ENCODE results near the gene UBA52. TPM values are rescaled to one million over a fixed set of nuclear protein-coding genes. Genes with fewer than 3 reads are reported as not detected.
A peak's percentile ranks its signal among the peaks of the same experiment; 100 is the strongest.
"Not testable (repeated sequence)": the region's sequence is repeated elsewhere in the genome, so short reads cannot be mapped to it uniquely, and the experiment has no call there.

The UBA52 gene
- total and polyA plus RNA-seq, 5 donors, result 622 to 793 (median 716) TPM

DNA sequence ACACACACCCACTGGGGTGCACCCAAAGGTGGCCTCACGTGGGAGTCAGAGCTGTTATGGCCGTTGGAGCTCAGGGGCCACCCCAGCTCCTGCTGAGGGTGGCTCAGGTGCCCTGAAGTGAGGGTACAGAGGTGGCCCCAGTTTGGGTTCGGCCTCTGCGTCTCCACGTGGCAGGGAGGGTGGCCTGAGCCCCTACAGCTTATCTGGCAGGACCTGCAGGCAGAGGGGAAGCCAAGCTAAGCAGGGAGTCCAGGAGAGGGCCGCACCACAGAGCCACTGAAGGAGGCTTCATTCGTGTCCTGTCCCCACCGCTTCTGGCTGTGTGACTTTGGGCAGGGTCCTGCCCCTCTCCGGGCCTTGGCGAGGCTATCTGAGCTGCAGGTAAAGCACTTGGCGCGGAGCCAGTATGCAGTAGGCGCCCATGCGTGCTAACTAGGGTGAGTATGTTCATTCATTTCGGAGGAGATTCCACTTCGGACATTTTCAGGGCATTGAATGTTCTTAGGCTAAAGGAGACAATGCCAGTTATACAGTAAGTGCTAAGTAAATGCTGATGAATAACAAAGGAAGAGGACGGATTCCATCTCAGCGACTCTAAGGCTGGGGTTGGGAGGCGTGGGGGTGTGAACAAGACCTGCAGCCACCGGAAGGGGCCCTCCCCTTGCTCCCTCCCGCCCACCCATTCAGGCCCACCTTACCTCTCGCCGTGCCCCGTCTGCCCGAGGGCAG, 21.9 kb downstream of the UBA52 start:
- Histone ChIP-seq H3K4me1 (ENCODE audit: control insufficient read depth, insufficient read depth, low read length) (peaks cover 2% of the 10 kb centered on the region), H3K27ac (ENCODE audit: low read length) (no peak overlapping the region), H3K9me3 (ENCODE audit: control insufficient read depth, low read length) (no peaks in the 10 kb centered on the region), H3K4me3 (ENCODE audit: low read length) (no peak overlapping the region), H3K27me3 (ENCODE audit: control insufficient read depth, insufficient read depth) (no peaks in the 10 kb centered on the region)
- WGBS, result 32% methylated on average over 25 of the region's 25 CpGs
- ATAC-seq, result no peak
- intact Hi-C loops (cut with DNase I), result loop anchor here (5.0 to 10.0 kb wide), 2 partner anchors 81 to 254 kb away; no protein-coding TSS in a partner anchor
- DNase-seq, result peak in 2 of 3 donors; percentile 69 to 72

GRCh38 chr19:18594096-18594823, 22.6 kb downstream of the UBA52 start:
- no peak overlapping the region for H3K27ac ChIP-seq (ENCODE audit: low read length)
- no peaks in the 10 kb centered on the region for H3K27me3 ChIP-seq (ENCODE audit: control insufficient read depth, insufficient read depth)
- DNase-seq (peak; percentile 79 to 92 (median 92)), ATAC-seq (peak; percentile 68 to 70)
- intact Hi-C loops (cut with DNase I), result loop anchor here (5.0 to 10.0 kb wide), 2 partner anchors 81 to 253 kb away; no protein-coding TSS in a partner anchor
- peaks cover 2% of the 10 kb centered on the region for H3K4me1 ChIP-seq (ENCODE audit: control insufficient read depth, insufficient read depth, low read length)
- 2% methylated on average over 54 of the region's 54 CpGs for WGBS
- no peaks in the 10 kb centered on the region for H3K9me3 ChIP-seq (ENCODE audit: control insufficient read depth, low read length)
- H3K4me3 ChIP-seq (ENCODE audit: low read length), result peak overlapping the region; percentile 8

DNA sequence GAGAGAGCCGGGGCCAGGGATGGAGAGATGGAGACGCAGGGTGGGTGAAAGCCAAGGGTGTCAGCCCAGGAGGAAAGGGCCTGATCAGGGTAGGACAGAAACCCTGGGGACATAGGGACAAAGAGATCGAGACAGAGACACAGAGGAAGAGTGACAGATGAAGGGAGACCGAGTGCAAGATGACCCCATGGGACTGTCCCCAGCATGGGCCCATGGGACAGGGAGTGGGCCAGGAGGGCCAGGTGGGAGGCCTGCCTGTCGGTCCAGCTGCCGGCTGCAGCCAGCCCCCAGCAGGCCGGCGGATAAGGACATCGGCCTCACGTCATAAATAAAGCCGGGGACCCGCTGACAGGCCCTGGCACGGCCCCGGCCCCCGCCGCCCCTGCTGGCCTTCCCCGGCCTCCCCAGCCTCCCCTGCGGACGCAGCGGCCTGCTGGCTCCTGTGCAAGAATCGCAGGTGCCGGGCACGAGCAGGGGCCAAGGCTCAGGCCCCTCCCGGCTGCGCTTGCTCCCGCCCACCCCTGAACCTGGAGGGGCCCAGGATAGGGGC, 23.2 kb downstream of the UBA52 start:
- peak in 1 of 2 donors; percentile 6 for ATAC-seq
- Histone ChIP-seq H3K9me3 (ENCODE audit: control insufficient read depth, low read length) (no peaks in the 10 kb centered on the region), H3K27ac (ENCODE audit: low read length) (no peak overlapping the region), H3K27me3 (ENCODE audit: control insufficient read depth, insufficient read depth) (no peaks in the 10 kb centered on the region), H3K4me3 (ENCODE audit: low read length) (peak overlapping the region; percentile 8), H3K4me1 (ENCODE audit: control insufficient read depth, insufficient read depth, low read length) (peaks cover under 1% of the 10 kb centered on the region)
- 15% methylated on average over 26 of the region's 26 CpGs for WGBS
- intact Hi-C loops (cut with DNase I), result loop anchor here (5.0 to 10.0 kb wide), 3 partner anchors 80 to 252 kb away; no protein-coding TSS in a partner anchor
- peak in 2 of 3 donors; percentile 68 to 69 for DNase-seq

DNA sequence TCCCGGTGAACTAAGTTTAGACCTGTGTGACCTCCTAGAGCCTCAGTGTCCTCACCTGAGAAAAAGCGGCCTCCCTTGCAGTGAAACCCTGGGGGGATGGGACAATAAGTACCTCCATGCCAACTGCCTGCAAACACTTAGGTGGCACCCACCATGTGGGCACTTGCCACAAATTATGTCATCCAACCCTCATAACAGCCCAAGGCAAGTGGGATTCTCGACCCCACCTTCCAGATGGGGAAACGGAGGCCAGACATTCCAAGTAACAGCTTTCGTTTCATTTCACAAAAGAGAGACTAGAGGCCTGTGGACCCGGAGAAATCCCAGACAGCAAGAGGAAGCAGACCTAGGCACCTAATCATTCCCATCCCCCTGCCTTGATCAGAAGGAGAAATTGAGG, 23.8 kb downstream of the UBA52 start:
- peak in 1 of 3 donors; percentile 16 for DNase-seq
- no peak for ATAC-seq
- Histone ChIP-seq H3K27me3 (ENCODE audit: control insufficient read depth, insufficient read depth) (no peaks in the 10 kb centered on the region), H3K27ac (ENCODE audit: low read length) (no peak overlapping the region), H3K4me1 (ENCODE audit: control insufficient read depth, insufficient read depth, low read length) (no peaks in the 10 kb centered on the region), H3K4me3 (ENCODE audit: low read length) (no peak overlapping the region), H3K9me3 (ENCODE audit: control insufficient read depth, low read length) (no peaks in the 10 kb centered on the region)
- WGBS, result 72% methylated on average over 6 of the region's 6 CpGs
- intact Hi-C loops (cut with DNase I), result loop anchor here in 3 of 4 donors (5.0 to 10.0 kb wide), 2 partner anchors 79 to 82 kb away; no protein-coding TSS in a partner anchor

GRCh38 chr19:18596752-18597157, 25.1 kb downstream of the UBA52 start:
- Histone ChIP-seq H3K27me3 (ENCODE audit: control insufficient read depth, insufficient read depth) (no peaks in the 10 kb centered on the region), H3K4me1 (ENCODE audit: control insufficient read depth, insufficient read depth, low read length) (no peaks in the 10 kb centered on the region), H3K9me3 (ENCODE audit: control insufficient read depth, low read length) (no peaks in the 10 kb centered on the region), H3K27ac (ENCODE audit: low read length) (no peak overlapping the region), H3K4me3 (ENCODE audit: low read length) (no peak overlapping the region)
- DNase-seq, result peak; percentile 66 to 85 (median 80)
- WGBS, result 18% methylated on average over 21 of the region's 21 CpGs
- intact Hi-C loops (cut with DNase I), result loop anchor here in 3 of 4 donors (5.0 to 10.0 kb wide), 2 partner anchors 78 to 81 kb away; no protein-coding TSS in a partner anchor
- peak; percentile 53 to 61 for ATAC-seq

DNA sequence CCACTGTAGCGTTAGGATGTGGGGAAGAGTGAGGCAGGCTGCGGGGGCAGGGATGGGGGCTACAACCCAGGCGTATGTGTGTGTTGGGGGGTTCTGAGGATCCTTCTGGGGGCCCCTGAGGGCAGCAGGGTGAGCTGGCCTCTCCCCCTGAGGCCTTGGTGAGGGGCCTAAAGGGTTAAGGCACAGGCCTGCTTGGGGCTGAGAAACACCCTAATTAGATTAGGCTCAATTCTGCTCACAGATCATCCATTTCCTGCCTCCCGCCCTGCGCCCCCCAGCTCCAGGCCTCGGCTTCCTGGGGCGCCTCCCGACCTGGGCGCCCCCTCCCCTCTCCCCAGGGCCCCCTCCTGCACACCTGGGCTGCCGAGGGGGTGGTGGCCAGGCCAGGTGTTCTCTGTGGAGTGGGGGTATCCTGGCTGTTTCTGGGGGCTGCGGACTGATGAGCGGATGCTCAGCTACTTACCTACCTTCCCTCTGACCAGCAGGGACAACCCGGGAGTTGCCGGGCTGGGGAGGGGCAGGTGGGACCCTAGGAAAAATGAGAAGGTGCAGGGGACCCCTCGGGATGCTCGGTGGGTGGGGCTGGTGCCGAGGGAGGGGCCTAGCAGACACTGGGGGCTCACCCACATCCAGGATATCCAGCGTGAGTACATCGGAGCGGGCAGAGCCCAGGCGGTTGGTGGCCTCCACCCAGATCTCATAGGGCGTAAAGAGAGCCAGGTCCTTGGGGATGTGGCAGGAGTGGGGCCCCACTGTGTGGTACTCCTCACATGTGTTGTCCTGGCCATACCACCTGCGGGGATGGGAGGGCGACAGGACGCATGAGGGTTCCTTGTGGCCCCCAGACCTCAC, 26.4 kb downstream of the UBA52 start:
- Histone ChIP-seq H3K4me3 (ENCODE audit: low read length) (no peak overlapping the region), H3K27ac (ENCODE audit: low read length) (no peak overlapping the region), H3K4me1 (ENCODE audit: control insufficient read depth, insufficient read depth, low read length) (no peaks in the 10 kb centered on the region), H3K27me3 (ENCODE audit: control insufficient read depth, insufficient read depth) (no peaks in the 10 kb centered on the region), H3K9me3 (ENCODE audit: control insufficient read depth, low read length) (no peaks in the 10 kb centered on the region)
- 45% methylated on average over 25 of the region's 25 CpGs for WGBS
- DNase-seq (peak in 1 of 3 donors; percentile 51), ATAC-seq (no peak)
- intact Hi-C loops (cut with DNase I), result loop anchor here in 3 of 4 donors (5.0 to 10.0 kb wide), 2 partner anchors 77 to 79 kb away; no protein-coding TSS in a partner anchor

DNA sequence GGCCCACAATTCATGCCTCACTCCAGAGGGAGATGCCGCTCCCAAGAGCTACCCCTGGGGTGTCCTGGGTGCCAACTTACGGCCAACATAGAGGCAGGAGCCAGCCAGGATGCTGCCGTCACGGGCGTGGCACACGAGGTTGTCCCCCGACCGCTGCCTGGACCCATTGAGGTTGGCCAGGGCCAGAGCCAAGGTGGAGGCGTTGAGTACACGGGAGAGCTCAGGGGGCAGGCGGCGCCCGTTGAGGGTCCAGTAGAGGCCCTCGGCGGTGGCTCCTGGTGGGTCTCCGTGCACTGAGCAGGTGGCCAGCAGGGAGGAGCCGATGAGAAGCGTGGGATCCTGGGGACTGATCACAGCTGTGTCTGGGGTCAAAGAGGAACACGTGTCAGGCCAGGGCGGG, 27.8 kb downstream of the UBA52 start:
- 87% methylated on average over 20 of the region's 20 CpGs for WGBS
- ATAC-seq (no peak), DNase-seq (peak in 1 of 3 donors; percentile 43)
- Histone ChIP-seq H3K27ac (ENCODE audit: low read length) (no peak overlapping the region), H3K9me3 (ENCODE audit: control insufficient read depth, low read length) (no peaks in the 10 kb centered on the region), H3K4me1 (ENCODE audit: control insufficient read depth, insufficient read depth, low read length) (no peaks in the 10 kb centered on the region), H3K27me3 (ENCODE audit: control insufficient read depth, insufficient read depth) (no peaks in the 10 kb centered on the region), H3K4me3 (ENCODE audit: low read length) (no peak overlapping the region)
- intact Hi-C loops (cut with DNase I), result loop anchor here in 3 of 4 donors (5.0 to 10.0 kb wide), 2 partner anchors 75 to 78 kb away; no protein-coding TSS in a partner anchor

GRCh38 chr19:18600692-18601397, 29.2 kb downstream of the UBA52 start:
- H3K4me3 ChIP-seq (ENCODE audit: low read length); H3K9me3 ChIP-seq (ENCODE audit: control insufficient read depth, low read length); ATAC-seq; intact Hi-C loops (cut with DNase I); H3K27me3 ChIP-seq (ENCODE audit: control insufficient read depth, insufficient read depth); H3K27ac ChIP-seq (ENCODE audit: low read length); H3K4me1 ChIP-seq (ENCODE audit: control insufficient read depth, insufficient read depth, low read length): not testable (repeated sequence)
- peak in 1 of 3 donors; percentile 3 for DNase-seq
- 92% methylated on average over 15 of the region's 15 CpGs for WGBS

DNA sequence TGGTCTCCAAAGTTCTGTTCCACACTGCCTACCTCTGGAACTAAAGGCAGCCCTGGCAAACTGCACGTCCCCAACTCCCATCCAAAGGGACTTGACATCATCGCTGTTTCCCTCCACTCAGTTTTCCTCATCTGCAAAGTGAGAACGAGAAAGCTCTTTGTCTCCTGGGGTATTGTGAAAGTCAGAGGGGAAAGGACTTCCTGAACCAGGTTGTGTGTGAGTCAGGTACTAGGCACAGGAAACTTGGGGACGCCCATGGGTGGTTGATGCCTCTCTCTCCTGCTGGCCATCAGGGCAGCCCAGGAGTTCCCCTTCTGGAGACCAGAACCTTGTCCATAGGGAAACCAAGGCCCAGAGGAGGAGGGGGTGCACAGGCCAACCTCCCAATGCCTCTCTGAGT, 30.2 kb downstream of the UBA52 start:
- Histone ChIP-seq H3K4me1 (ENCODE audit: control insufficient read depth, insufficient read depth, low read length) (no peaks in the 10 kb centered on the region), H3K4me3 (ENCODE audit: low read length) (no peak overlapping the region), H3K27me3 (ENCODE audit: control insufficient read depth, insufficient read depth) (no peaks in the 10 kb centered on the region), H3K9me3 (ENCODE audit: control insufficient read depth, low read length) (no peaks in the 10 kb centered on the region), H3K27ac (ENCODE audit: low read length) (no peak overlapping the region)
- WGBS, result 78% methylated on average over 4 of the region's 4 CpGs
- ATAC-seq (no peak), DNase-seq (no peak)
- intact Hi-C loops (cut with DNase I), result no loop called here
